Retinal pigment epithelial cell (primary cell): ENCODE data around the gene CTIF.

Experiments
- DNase-seq: peaks from one replicate; pipeline ENCODE4 v3.0.0-alpha.2; 2010; ENCODE audit warnings: low read depth
- H3K4me3 ChIP-seq: 2 replicates; pipeline ENCODE4 v1.5.1; 2011; ENCODE audit warnings: mild to moderate bottlenecking, low read length, control low read depth, moderate library complexity
- TF ChIP-seq, protein P1 (sequence below): conservative IDR thresholded peaks from 2 replicates; pipeline ENCODE4 v1.5.1; 2011; ENCODE audit warnings: low read depth, low read length, control low read depth, inconsistent platforms

The CTIF gene

DNA sequence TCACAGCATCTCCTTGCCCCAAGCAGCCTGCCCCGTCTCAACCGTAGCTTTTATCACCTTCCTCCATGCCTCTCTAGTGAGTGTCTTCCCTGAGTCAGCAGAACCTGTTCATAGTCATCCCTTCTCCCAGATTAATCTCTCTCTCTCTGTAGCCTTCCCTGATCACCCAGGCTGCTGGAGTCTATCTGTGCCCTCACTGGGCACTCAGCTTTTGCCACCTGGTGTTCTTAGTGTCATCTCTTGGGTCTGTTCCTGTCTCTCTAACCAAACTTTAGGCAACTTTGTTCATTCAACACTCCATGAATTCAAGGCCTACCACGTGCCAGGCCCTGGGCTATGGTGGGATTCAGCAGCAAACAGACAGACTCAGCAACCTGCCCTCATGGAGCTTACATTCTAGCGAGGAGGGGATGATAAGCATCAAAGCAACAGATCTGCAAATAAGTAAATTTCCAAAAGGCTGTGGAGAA is 252.8 kb downstream of the CTIF start:
- no peak overlapping the region for H3K4me3 ChIP-seq
- TF ChIP-seq, protein P1, sequence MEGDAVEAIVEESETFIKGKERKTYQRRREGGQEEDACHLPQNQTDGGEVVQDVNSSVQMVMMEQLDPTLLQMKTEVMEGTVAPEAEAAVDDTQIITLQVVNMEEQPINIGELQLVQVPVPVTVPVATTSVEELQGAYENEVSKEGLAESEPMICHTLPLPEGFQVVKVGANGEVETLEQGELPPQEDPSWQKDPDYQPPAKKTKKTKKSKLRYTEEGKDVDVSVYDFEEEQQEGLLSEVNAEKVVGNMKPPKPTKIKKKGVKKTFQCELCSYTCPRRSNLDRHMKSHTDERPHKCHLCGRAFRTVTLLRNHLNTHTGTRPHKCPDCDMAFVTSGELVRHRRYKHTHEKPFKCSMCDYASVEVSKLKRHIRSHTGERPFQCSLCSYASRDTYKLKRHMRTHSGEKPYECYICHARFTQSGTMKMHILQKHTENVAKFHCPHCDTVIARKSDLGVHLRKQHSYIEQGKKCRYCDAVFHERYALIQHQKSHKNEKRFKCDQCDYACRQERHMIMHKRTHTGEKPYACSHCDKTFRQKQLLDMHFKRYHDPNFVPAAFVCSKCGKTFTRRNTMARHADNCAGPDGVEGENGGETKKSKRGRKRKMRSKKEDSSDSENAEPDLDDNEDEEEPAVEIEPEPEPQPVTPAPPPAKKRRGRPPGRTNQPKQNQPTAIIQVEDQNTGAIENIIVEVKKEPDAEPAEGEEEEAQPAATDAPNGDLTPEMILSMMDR, result no peak
- DNase-seq, result no peak

DNA sequence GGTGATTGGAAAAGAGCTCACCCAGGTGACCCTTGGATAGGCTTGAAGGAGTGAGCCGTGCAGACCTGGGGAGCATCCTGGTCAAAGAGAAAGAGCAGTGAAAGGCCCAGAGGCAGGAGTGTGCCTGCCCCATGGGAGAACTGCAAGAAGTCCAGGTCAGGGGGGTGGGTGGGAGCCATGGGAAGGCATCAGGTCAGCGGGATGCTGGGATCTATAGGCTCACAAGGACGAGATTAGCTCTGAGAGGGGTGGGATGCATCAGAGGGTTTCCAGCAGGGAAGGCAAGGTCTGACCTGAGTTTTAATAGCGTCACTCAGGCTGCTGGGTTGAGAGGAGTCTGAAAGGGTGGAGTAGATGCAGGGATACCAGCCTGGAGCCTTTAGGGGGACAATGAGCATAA is 253.3 kb downstream of the CTIF start:
- TF ChIP-seq, protein P1, result no peak
- no peak for DNase-seq

DNA sequence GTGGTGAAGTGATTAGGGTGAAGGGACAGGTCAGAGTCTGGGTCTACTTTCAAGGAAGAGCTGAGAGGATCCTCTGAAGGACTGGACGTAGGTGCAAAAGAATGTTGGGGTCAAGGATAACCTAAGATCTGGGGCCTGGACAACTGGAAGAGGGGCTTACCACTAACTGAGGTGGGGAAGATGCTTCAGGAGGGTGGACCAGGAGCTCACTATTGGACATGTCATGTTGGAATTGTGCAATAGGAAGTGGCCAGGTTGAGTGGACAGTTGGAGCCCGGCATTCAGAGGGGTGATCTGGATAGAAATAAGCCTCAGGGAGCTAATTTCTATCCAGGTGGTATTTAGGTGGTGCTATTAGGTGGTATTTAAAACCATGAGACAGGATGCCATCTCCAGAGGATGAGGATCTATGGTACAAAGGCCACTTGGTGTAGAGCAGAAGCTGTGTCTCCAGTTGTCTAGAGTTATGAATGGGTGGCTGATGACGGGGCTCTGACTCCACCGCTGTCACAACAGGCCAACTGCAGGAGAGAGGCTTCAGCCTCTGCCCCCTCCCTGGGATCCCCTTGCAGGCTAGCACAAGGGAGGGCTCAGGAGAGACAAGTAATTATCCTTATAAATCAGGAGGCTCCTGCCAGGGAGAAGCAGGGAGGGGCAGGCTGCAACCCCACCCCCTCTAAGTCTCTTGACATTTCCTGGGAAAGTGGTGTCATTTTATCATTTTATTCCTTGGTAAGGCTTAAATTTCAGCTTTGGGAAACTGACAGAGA is 254.0 kb downstream of the CTIF start:
- H3K4me3 ChIP-seq, result no peak overlapping the region
- TF ChIP-seq, protein P1, result no peak
- DNase-seq, result no peak

More for the DNA sequence above, 253.3 kb downstream of the CTIF start:
- no peak overlapping the region for H3K4me3 ChIP-seq

DNA sequence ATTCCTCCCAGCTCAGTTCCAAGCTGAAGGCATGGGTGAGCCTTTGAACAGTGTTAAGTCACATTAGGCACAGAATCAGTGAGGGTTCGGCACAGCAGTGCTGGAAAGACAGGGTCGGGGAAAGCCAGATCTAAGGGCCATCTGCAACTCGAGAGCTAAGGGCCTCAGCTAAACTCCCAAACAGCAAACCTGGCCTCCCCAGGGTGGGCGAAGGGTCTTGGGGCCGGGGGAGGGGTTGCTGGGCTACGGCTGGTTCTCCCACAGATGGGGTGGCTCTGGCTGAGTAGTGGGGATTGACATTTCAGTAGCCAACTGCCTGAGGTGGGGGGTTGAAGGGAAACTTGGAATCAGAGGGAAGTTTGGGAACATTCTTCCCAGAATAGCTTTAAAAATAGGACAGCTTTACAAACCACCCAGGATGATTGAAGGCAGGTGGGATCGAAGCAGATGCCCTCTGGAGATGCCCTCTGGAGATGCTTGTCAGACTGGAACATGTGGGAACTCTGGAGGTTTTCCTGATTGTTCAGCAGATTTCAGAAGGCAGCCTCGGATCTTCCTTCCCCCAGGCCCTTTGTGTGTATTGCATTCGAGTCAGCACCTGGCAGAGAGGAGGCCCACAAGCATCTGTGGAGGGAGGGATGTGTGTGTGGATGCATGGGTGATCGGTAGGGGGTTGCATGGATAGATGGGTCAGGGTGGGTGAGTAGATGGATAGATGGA is 255.6 kb downstream of the CTIF start:
- no peak overlapping the region for H3K4me3 ChIP-seq
- no peak for DNase-seq
- TF ChIP-seq, protein P1, result no peak

DNA sequence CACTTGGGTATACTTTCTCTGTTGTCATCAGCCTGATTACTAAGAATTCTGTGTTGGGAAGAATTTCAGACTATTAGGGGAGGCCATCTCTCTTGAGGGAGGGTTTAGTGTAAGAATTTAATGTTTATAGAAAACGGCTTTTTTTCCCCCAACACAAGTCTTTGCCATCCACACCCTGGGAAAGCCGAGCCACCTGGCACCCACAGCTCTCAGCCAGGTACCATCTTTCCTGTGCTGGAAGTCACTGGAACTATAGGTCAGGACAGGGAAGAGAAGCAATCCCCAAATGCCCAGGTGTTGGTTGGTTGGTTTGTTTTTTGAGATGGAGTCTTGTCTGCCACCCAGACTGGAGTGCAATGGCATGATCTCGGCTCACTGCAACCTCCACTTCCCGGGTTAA is 256.9 kb downstream of the CTIF start:
- TF ChIP-seq, protein P1, result no peak
- no peak for DNase-seq
- H3K4me3 ChIP-seq, result no peak overlapping the region

DNA sequence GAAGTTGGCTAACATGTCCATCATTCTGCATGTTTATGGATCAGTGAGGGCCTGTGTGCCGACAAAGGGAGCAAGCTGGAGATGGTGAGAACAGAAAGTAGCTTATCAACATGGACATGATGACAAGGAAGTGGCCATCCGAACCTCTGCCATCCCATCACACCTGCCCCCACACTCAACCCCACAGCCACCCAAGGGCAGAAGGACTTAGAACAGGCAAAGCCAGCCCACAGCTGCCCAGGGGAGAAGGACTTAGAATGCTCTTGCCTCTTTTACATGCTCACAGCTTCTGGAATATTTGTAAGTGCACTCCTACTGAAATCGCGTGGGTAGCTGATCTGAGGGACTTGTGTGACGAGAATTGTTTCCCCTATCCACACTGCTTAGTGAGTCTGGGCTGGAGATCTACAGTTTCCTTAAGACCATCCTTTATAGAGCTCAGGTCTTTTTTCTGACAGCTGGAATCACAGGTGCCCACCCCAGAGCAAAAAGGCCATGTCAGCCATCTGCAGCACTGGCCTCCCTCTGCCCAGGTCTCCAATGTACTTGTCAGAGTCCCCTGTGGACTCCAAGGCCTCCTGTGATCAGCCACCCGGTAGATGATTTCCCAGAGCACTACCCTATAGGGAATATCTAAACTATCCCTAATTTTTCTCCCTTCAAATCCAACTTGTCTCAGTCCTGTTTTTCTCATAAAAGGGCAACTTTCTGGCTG is 257.8 kb downstream of the CTIF start:
- TF ChIP-seq, protein P1, result no peak
- H3K4me3 ChIP-seq, result no peak overlapping the region
- DNase-seq, result no peak
